Transverse colon (tissue), 4 donors: ENCODE measurements around the gene GPR143. TPM values are rescaled to one million over a fixed set of nuclear protein-coding genes. Genes with fewer than 3 reads are reported as not detected.

Experiments used
- DNase-seq: peaks from one replicate; pipeline ENCODE4 v3.0.0-alpha.2; 2019
- H3K27ac ChIP-seq, 4 donors: fragments of 200-600 bp; sonication (generic); 2 replicates each; pipeline ENCODE4 v1.5.1; 2016 to 2018; ENCODE audit warnings: inconsistent platforms in 4 of 4
- H3K27me3 ChIP-seq: fragments of 200-600 bp; sonication (generic); 2 replicates; pipeline ENCODE4 v1.5.1; 2017; ENCODE audit warnings: inconsistent platforms
- H3K36me3 ChIP-seq, 4 donors: fragments of 200-600 bp; sonication (generic); 2 replicates each; pipeline ENCODE4 v1.5.1; 2017 to 2019; ENCODE audit warnings: inconsistent platforms in 4 of 4
- H3K4me1 ChIP-seq, 4 donors: fragments of 200-600 bp; sonication (generic); 2 replicates each; pipeline ENCODE4 v1.5.1; 2017 to 2020; ENCODE audit warnings: inconsistent platforms in 4 of 4
- H3K4me3 ChIP-seq, 4 donors: fragments of 200-600 bp; sonication (generic); 1 replicate in 1 of 4; 2 replicates in 3 of 4; pipeline versions ENCODE4 v1.5.1 to v1.6.1; 2017 to 2019; ENCODE audit warnings: inconsistent platforms in 4 of 4
- H3K9me3 ChIP-seq, 2 donors: fragments of 200-600 bp; sonication (generic); 2 replicates each; pipeline ENCODE4 v1.5.1; 2017 to 2019; ENCODE audit warnings: inconsistent platforms in 2 of 2
- CTCF ChIP-seq, 5 experiments: fragments of 200-600 bp in 3 of 5; fragments of 450-650 bp in 2 of 5; sonication (generic) in 3 of 5; IDR thresholded peaks; 1 replicate in 2 of 5; 2 replicates in 3 of 5; pipeline ENCODE4 v1.5.1; 2016 to 2017; ENCODE audit warnings: antibody characterized with exemption in 5 of 5, inconsistent platforms in 3 of 5, mild to moderate bottlenecking in 2 of 5, moderate library complexity in 1 of 5
- EP300 ChIP-seq: sonication (generic); formaldehyde crosslinking; IDR thresholded peaks from one replicate; pipeline ENCODE4 v1.6.1; 2017; ENCODE audit warnings: antibody characterized with exemption, low read depth
- POLR2A ChIP-seq: fragments of 450-650 bp; IDR thresholded peaks from one replicate; pipeline ENCODE4 v1.6.1; 2016; ENCODE audit warnings: antibody characterized with exemption, mild to moderate bottlenecking, moderate library complexity
- POLR2AphosphoS5 ChIP-seq, 3 donors: sonication (generic); formaldehyde crosslinking; IDR thresholded peaks; one replicate each; pipeline ENCODE4 v1.6.1; 2016; ENCODE audit warnings: antibody characterized with exemption in 3 of 3
- WGBS, 2 donors: methylation state at CpG; one replicate each; pipeline ENCODE4 v1.1.5; 2018; ENCODE audit warnings: low coverage in 1 of 2; 5-methylcytosine and 5-hydroxymethylcytosine counted together
- in situ Hi-C, 4 donors: fragments of 200-750 bp; cut with MboI; loops; one replicate each; pipeline versions ENCODE4 v1.15.0 to v1.15.1; 2017; ENCODE audit warnings: low sequenced_read_pairs in 3 of 4, low pct_ligation_motif_present in 1 of 4, low pct_unique_long_range_greater_than_20kb in 1 of 4
- intact Hi-C: fragments of 100-400 bp; cut with DNase I; formaldehyde crosslinking; loops from one replicate; pipeline ENCODE4 v1.15.1; 2023; ENCODE audit warnings: low total_unique reads
- total RNA-seq, 4 donors: library from RNA; depleted of rRNA; stranded (reverse); fragments of >200 nt; gene quantifications; one replicate each; pipeline ENCODE4 v1.1.0, GENCODE V29; 2016

GPR143 gene
- total RNA-seq, 4 donors from 2014 or later: 1.1 to 1.6 TPM; not detected in 2

DNA sequence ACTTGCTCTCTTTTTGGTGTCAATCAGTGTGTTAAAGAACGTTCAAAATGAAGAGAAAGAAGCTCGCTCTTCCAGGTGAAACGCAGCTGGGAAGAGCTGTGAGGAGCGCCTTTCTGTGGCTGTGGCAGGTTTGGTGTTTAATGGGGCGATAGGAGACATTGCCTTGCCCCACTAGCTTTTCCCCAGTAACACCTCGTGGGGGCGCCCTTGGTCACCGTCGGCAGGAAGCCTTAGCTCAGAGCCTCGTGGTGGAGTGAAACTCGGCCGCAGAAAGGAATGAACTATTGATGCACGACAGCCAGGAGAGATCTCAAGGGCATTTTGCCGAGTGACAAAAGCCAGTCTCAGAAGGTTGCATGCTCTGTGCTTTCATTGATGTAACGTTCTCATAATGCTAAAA, 65.1 kb downstream of the GPR143 start:
- in situ Hi-C loops: loop anchor here in 3 of 4 donors (10.0 to 25.0 kb wide), 4 partner anchors 726 to 888 kb away; partner anchors contain the start of gene FAM9A (in 1 of the 3)
- Histone ChIP-seq H3K36me3 (no peaks in the 10 kb centered on the region), H3K9me3 (no peaks in the 10 kb centered on the region), H3K27me3 (no peaks in the 10 kb centered on the region), H3K4me1 (no peaks in the 10 kb centered on the region), H3K4me3 (no peak overlapping the region), H3K27ac (no peak overlapping the region)
- intact Hi-C loops: no loop called here
- no peak for DNase-seq
- WGBS, 2 donors: 81% methylated on average over 15 of the region's 15 CpGs; no CpG with 5 or more reads in 1 of the 2 donors
- TF ChIP-seq CTCF (IDR thresholded peaks at IDR 0.05) (no peak), POLR2A (no peak), POLR2AphosphoS5 (IDR thresholded peaks at IDR 0.05) (no peak), EP300 (no peak)

- H3K27ac ChIP-seq: no peak overlapping the region
- in situ Hi-C loops: loop anchor here in 2 of 4 donors (25.0 kb wide), 3 partner anchors 236 to 736 kb away; partner anchors contain the start of gene TBL1X (in 1 of the 2)
- no peaks in the 10 kb centered on the region for H3K4me1 ChIP-seq
- no peak for TF ChIP-seq CTCF (IDR thresholded peaks at IDR 0.05)
- no peak for TF ChIP-seq POLR2AphosphoS5 (IDR thresholded peaks at IDR 0.05)
- no peak for TF ChIP-seq EP300
- TF ChIP-seq POLR2A: no peak
- no peaks in the 10 kb centered on the region for H3K36me3 ChIP-seq
- H3K27me3 ChIP-seq: no peaks in the 10 kb centered on the region
- 92% methylated on average over 12 of the region's 12 CpGs; no CpG with 5 or more reads in 1 of the 2 donors for WGBS, 2 donors
- H3K4me3 ChIP-seq: no peak overlapping the region
- no peak for DNase-seq
- intact Hi-C loops: no loop called here
- H3K9me3 ChIP-seq: no peaks in the 10 kb centered on the region
These were observed 67.1 kb downstream of the GPR143 start for GRCh38 chrX:9698576-9698975.

- TF ChIP-seq POLR2AphosphoS5 (IDR thresholded peaks at IDR 0.05) (no peak), CTCF (IDR thresholded peaks at IDR 0.05) (no peak), EP300 (no peak), POLR2A (no peak)
- Histone ChIP-seq H3K27me3 (no peaks in the 10 kb centered on the region), H3K9me3 (no peaks in the 10 kb centered on the region), H3K27ac (no peak overlapping the region), H3K4me3 (no peak overlapping the region), H3K36me3 (no peaks in the 10 kb centered on the region), H3K4me1 (no peaks in the 10 kb centered on the region)
- intact Hi-C loops (no loop called here), in situ Hi-C loops (loop anchor here in 2 of 4 donors (25.0 kb wide), 3 partner anchors 231 to 731 kb away; partner anchors contain the start of gene TBL1X (in 1 of the 2))
- no peak for DNase-seq
- WGBS, 2 donors: 82 to 90% methylated on average over 3 to 12 of the region's 12 CpGs
These were observed 72.2 kb downstream of the GPR143 start for GRCh38 chrX:9693307-9694001.

GRCh38 chrX:9690046-9690445, 75.6 kb downstream of the GPR143 start:
- no peak for TF ChIP-seq EP300
- no peak for TF ChIP-seq CTCF (IDR thresholded peaks at IDR 0.05)
- no peak for TF ChIP-seq POLR2A
- no peak for TF ChIP-seq POLR2AphosphoS5 (IDR thresholded peaks at IDR 0.05)
- WGBS, 2 donors: 90 to 100% methylated on average over 3 to 5 of the region's 5 CpGs
- Histone ChIP-seq H3K27ac (no peak overlapping the region), H3K9me3 (no peaks in the 10 kb centered on the region), H3K36me3 (no peaks in the 10 kb centered on the region), H3K4me3 (no peak overlapping the region), H3K4me1 (no peaks in the 10 kb centered on the region), H3K27me3 (no peaks in the 10 kb centered on the region)
- intact Hi-C loops: no loop called here
- in situ Hi-C loops: loop anchor here in 2 of 4 donors (25.0 kb wide), 3 partner anchors 228 to 728 kb away; partner anchors contain the start of gene TBL1X (in 1 of the 2)
- DNase-seq: no peak
